Retinal pigment epithelial cell (primary cell): ENCODE measurements around the gene SMOC2.

Experiments used
- DNase-seq: peaks from one replicate; pipeline ENCODE4 v3.0.0-alpha.2; 2010; ENCODE audit warnings: low read depth
- H3K4me3 ChIP-seq: 2 replicates; pipeline ENCODE4 v1.5.1; 2011; ENCODE audit warnings: mild to moderate bottlenecking, low read length, control low read depth, moderate library complexity
- CTCF ChIP-seq: conservative IDR thresholded peaks from 2 replicates; pipeline ENCODE4 v1.5.1; 2011; ENCODE audit warnings: low read depth, low read length, control low read depth, inconsistent platforms

The SMOC2 gene

GRCh38 chr6:168506460-168506859 is 65.5 kb downstream of the SMOC2 start:
- DNase-seq, result no peak
- TF ChIP-seq CTCF, result no peak
- H3K4me3 ChIP-seq, result no peak overlapping the region

GRCh38 chr6:168507297-168507696 is 66.3 kb downstream of the SMOC2 start:
- DNase-seq, result no peak
- no peak overlapping the region for H3K4me3 ChIP-seq
- no peak for TF ChIP-seq CTCF

- no peak for DNase-seq
- H3K4me3 ChIP-seq, result no peak overlapping the region
- TF ChIP-seq CTCF, result no peak
These were observed 66.7 kb downstream of the SMOC2 start for GRCh38 chr6:168507730-168508129.

GRCh38 chr6:168508903-168509302 is 67.9 kb downstream of the SMOC2 start:
- no peak overlapping the region for H3K4me3 ChIP-seq
- no peak for DNase-seq
- TF ChIP-seq CTCF, result no peak

GRCh38 chr6:168513766-168514165 is 72.8 kb downstream of the SMOC2 start:
- DNase-seq, result no peak
- TF ChIP-seq CTCF, result no peak
- no peak overlapping the region for H3K4me3 ChIP-seq

- no peak overlapping the region for H3K4me3 ChIP-seq
- DNase-seq, result no peak
- TF ChIP-seq CTCF, result no peak
These were observed 73.2 kb downstream of the SMOC2 start for GRCh38 chr6:168514216-168514615.

GRCh38 chr6:168515376-168515775 is 74.4 kb downstream of the SMOC2 start:
- no peak for TF ChIP-seq CTCF
- DNase-seq, result no peak
- H3K4me3 ChIP-seq, result no peak overlapping the region
